Left ventricle myocardium inferior (tissue), 1 donor: ENCODE results near the gene TRIP13. TPM values are rescaled to one million over a fixed set of nuclear protein-coding genes. Genes with fewer than 3 reads are reported as not detected.
"Not testable (repeated sequence)": the region's sequence is repeated elsewhere in the genome, so short reads cannot be mapped to it uniquely, and the experiment has no call there.

ENCODE experiments used
- DNase-seq: peaks from one replicate; pipeline ENCODE4 v3.0.0-alpha.2; 2020
- H3K27ac ChIP-seq: fragments of 200-600 bp; replicated peaks from 2 replicates; pipeline ENCODE4 v1.8.0; 2021
- H3K27me3 ChIP-seq: fragments of 200-600 bp; 2 replicates; pipeline ENCODE4 v1.8.0; 2021; ENCODE audit warnings: low read depth
- H3K36me3 ChIP-seq: fragments of 200-600 bp; 2 replicates; pipeline ENCODE4 v1.8.0; 2021
- H3K4me1 ChIP-seq: fragments of 200-600 bp; 2 replicates; pipeline ENCODE4 v1.8.0; 2021
- H3K4me3 ChIP-seq: fragments of 200-600 bp; 2 replicates; pipeline ENCODE4 v1.8.0; 2021; ENCODE audit warnings: mild to moderate bottlenecking, moderate library complexity
- H3K9me3 ChIP-seq: fragments of 200-600 bp; replicated peaks from 2 replicates; pipeline ENCODE4 v1.8.0; 2021
- CTCF ChIP-seq: fragments of 200-600 bp; IDR thresholded peaks from 2 replicates; pipeline ENCODE4 v1.8.0; 2021; ENCODE audit warnings: antibody characterized with exemption, mild to moderate bottlenecking, borderline replicate concordance
- intact Hi-C: fragments of 100-400 bp; cut with micrococcal nuclease; formaldehyde crosslinking; loops from one replicate; pipeline ENCODE4 v1.11.0; 2022
- total RNA-seq: library from RNA; stranded (reverse); fragmentation: NEBNext Ultra II Directional; extraction: Animal tissue kit (Norgen Biotek cat#: 25700); gene quantifications from one replicate; pipeline ENCODE4 v1.2.1, GENCODE V29; 2021
- donor health status: DM: no; HTN: yes; CAD: no; lungs with severe emphysema.

TRIP13 gene
- total RNA-seq, 1 donor from 2014 or later, result 0.44 TPM

GRCh38 chr5:914174-914573 is 21.5 kb downstream of the TRIP13 start:
- H3K27ac ChIP-seq, result no peak overlapping the region
- no peaks in the 10 kb centered on the region for H3K36me3 ChIP-seq
- H3K27me3 ChIP-seq, result no peaks in the 10 kb centered on the region
- DNase-seq, result no peak
- no peak for TF ChIP-seq CTCF
- intact Hi-C loops, result no loop called here
- peaks cover 3% of the 10 kb centered on the region for H3K9me3 ChIP-seq
- no peak overlapping the region for H3K4me3 ChIP-seq
- H3K4me1 ChIP-seq, result no peaks in the 10 kb centered on the region

GRCh38 chr5:914612-915011 is 21.9 kb downstream of the TRIP13 start:
- H3K9me3 ChIP-seq, result peaks cover 3% of the 10 kb centered on the region
- DNase-seq, result no peak
- no peaks in the 10 kb centered on the region for H3K27me3 ChIP-seq
- H3K4me3 ChIP-seq, result no peak overlapping the region
- no peaks in the 10 kb centered on the region for H3K36me3 ChIP-seq
- no peak overlapping the region for H3K27ac ChIP-seq
- no peak for TF ChIP-seq CTCF
- H3K4me1 ChIP-seq, result no peaks in the 10 kb centered on the region
- intact Hi-C loops, result no loop called here

GRCh38 chr5:915346-915745 is 22.7 kb downstream of the TRIP13 start:
- H3K27ac ChIP-seq, H3K36me3 ChIP-seq, intact Hi-C loops, H3K4me3 ChIP-seq, H3K4me1 ChIP-seq, DNase-seq, H3K27me3 ChIP-seq, H3K9me3 ChIP-seq: not testable (repeated sequence)

GRCh38 chr5:915946-916345 is 23.3 kb downstream of the TRIP13 start:
- TF ChIP-seq CTCF, result no peak
- no peaks in the 10 kb centered on the region for H3K36me3 ChIP-seq
- intact Hi-C loops, result no loop called here
- DNase-seq, result no peak
- peaks cover 3% of the 10 kb centered on the region for H3K9me3 ChIP-seq
- no peak overlapping the region for H3K27ac ChIP-seq
- no peak overlapping the region for H3K4me3 ChIP-seq
- no peaks in the 10 kb centered on the region for H3K4me1 ChIP-seq
- H3K27me3 ChIP-seq, result no peaks in the 10 kb centered on the region

GRCh38 chr5:916441-917293 is 24.0 kb downstream of the TRIP13 start:
- intact Hi-C loops, result no loop called here
- no peak for TF ChIP-seq CTCF

GRCh38 chr5:918717-919116 is 26.0 kb downstream of the TRIP13 start:
- DNase-seq, H3K27me3 ChIP-seq, H3K9me3 ChIP-seq, intact Hi-C loops, H3K4me3 ChIP-seq, H3K4me1 ChIP-seq, H3K36me3 ChIP-seq, H3K27ac ChIP-seq: not testable (repeated sequence)

More at GRCh38 chr5:916441-917293, 24.0 kb downstream of the TRIP13 start:
- Histone ChIP-seq H3K27ac (no peak overlapping the region), H3K27me3 (no peaks in the 10 kb centered on the region), H3K4me3 (no peak overlapping the region), H3K9me3 (peaks cover 6% of the 10 kb centered on the region), H3K4me1 (no peaks in the 10 kb centered on the region), H3K36me3 (no peaks in the 10 kb centered on the region)
- no peak for DNase-seq
